Thoracic aorta (tissue), 2 donors: ENCODE measurements around the gene SPRY4. TPM values are rescaled to one million over a fixed set of nuclear protein-coding genes. Genes with fewer than 3 reads are reported as not detected.
A peak's percentile ranks its signal among the peaks of the same experiment; 100 is the strongest.

Source experiments
- ATAC-seq: fragments of 150-250 bp; one replicate; pipeline ENCODE4 v1.8.0; 2017; ENCODE audit warnings: low read depth; ENCODE audit not compliant: insufficient number of reproducible peaks, low FRiP score
- DNase-seq: peaks from one replicate; pipeline ENCODE4 v3.0.0-alpha.2; 2020; ENCODE audit warnings: low spot score
- H3K27ac ChIP-seq, 2 donors: fragments of 200-600 bp; sonication (generic); 1 replicate in 1 of 2; 2 replicates in 1 of 2; pipeline ENCODE4 v1.5.1; 2016; ENCODE audit warnings: mild to moderate bottlenecking in 2 of 2, moderate library complexity in 2 of 2
- H3K27me3 ChIP-seq: fragments of 200-600 bp; sonication (generic); replicated peaks from 2 replicates; pipeline ENCODE4 v1.6.0; 2016; ENCODE audit warnings: mild to moderate bottlenecking; ENCODE audit not compliant: insufficient read depth
- H3K36me3 ChIP-seq: fragments of 200-600 bp; sonication (generic); one replicate; pipeline ENCODE4 v1.5.1; 2016
- H3K4me1 ChIP-seq, 2 donors: fragments of 200-600 bp; sonication (generic); 1 replicate in 1 of 2; 2 replicates in 1 of 2; pipeline versions ENCODE4 v1.5.1 to v1.6.0; 2016; ENCODE audit warnings: low read depth in 2 of 2, mild to moderate bottlenecking in 1 of 2; ENCODE audit not compliant: control insufficient read depth in 1 of 2
- H3K4me3 ChIP-seq: fragments of 200-600 bp; sonication (generic); 2 replicates; pipeline ENCODE4 v1.5.1; 2016; ENCODE audit warnings: mild to moderate bottlenecking
- H3K9me3 ChIP-seq: fragments of 200-600 bp; sonication (generic); 2 replicates; pipeline ENCODE4 v1.5.1; 2016
- total RNA-seq, 2 donors: library from RNA; depleted of rRNA; stranded (reverse); fragments of >200 nt; gene quantifications; one replicate each; pipeline versions ENCODE4 v1.1.0 to v1.2.3, GENCODE V29; 2016
- TF ChIP-seq, protein P1 (sequence below): fragments of 200-600 bp; sonication (generic); IDR thresholded peaks from one replicate; pipeline ENCODE4 v1.5.1; 2019; ENCODE audit warnings: antibody characterized with exemption

The SPRY4 gene, protein sequence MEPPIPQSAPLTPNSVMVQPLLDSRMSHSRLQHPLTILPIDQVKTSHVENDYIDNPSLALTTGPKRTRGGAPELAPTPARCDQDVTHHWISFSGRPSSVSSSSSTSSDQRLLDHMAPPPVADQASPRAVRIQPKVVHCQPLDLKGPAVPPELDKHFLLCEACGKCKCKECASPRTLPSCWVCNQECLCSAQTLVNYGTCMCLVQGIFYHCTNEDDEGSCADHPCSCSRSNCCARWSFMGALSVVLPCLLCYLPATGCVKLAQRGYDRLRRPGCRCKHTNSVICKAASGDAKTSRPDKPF
- total RNA-seq, result 100 to 1,000 TPM in 1 of 2 donors, 10 to 100 TPM in 1; 63.4 to 136 TPM

DNA sequence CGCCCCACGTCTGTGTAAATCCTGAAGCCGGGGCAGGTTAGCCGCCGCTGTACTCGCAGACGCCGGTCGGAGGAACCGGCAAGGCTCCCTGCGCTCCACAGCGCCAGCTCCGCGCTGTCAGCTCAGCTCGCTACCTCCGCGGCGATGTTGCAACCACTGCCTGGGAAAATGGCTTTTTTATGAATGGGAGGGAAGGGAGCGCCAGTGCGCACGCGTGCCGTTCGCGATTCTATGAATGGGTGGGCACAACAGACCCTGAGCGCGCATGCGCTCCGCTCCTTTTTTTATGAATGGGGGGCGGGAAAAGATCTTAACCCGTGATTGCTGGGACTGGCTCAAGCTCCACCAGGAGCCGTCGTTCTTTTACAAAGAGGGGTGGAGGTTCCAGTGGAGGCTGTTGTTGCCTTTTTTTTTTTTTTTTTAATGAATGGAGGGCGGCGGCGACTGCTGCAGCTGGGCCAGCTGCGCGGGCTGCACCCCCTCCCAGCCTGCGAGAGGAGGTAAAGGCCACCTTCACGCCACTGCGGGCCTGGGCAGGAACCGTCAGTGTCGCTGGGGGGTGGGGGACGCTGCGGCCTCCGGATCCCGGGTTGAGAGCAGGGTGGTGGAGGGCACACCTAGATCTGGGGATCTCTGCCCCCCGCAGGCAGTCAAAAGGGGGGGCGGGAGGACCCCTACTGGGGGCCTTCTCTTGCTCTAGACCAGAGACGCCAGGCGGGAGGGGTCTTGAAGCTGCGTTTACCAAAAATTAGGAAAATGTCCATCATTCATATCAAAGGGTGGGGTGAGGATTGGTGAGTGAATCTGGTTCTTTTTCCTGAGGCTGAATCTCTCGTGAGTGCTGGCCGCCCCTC, at the start of gene SPRY4:
Gene SPRY4, minus strand, starts transcription at position 151 of the 854 bp plus-strand sequence. CDS start 9,913 bp downstream, outside the sequence.
- TF ChIP-seq, protein P1, sequence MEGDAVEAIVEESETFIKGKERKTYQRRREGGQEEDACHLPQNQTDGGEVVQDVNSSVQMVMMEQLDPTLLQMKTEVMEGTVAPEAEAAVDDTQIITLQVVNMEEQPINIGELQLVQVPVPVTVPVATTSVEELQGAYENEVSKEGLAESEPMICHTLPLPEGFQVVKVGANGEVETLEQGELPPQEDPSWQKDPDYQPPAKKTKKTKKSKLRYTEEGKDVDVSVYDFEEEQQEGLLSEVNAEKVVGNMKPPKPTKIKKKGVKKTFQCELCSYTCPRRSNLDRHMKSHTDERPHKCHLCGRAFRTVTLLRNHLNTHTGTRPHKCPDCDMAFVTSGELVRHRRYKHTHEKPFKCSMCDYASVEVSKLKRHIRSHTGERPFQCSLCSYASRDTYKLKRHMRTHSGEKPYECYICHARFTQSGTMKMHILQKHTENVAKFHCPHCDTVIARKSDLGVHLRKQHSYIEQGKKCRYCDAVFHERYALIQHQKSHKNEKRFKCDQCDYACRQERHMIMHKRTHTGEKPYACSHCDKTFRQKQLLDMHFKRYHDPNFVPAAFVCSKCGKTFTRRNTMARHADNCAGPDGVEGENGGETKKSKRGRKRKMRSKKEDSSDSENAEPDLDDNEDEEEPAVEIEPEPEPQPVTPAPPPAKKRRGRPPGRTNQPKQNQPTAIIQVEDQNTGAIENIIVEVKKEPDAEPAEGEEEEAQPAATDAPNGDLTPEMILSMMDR, result no peak
- peak; percentile 79 for DNase-seq
- H3K4me3 ChIP-seq, result peak within 1 kb of the TSS; percentile 84
- H3K27me3 ChIP-seq, result no peaks in the 10 kb centered on the region
- H3K27ac ChIP-seq, result peak within 1 kb of the TSS; percentile 93 to 99
- peaks cover 27 to 46% of the 10 kb centered on the region in 2 donors for H3K4me1 ChIP-seq
- ATAC-seq, result peak; percentile 57
- no peaks in the 10 kb centered on the region for H3K36me3 ChIP-seq
- no peaks in the 10 kb centered on the region for H3K9me3 ChIP-seq

DNA sequence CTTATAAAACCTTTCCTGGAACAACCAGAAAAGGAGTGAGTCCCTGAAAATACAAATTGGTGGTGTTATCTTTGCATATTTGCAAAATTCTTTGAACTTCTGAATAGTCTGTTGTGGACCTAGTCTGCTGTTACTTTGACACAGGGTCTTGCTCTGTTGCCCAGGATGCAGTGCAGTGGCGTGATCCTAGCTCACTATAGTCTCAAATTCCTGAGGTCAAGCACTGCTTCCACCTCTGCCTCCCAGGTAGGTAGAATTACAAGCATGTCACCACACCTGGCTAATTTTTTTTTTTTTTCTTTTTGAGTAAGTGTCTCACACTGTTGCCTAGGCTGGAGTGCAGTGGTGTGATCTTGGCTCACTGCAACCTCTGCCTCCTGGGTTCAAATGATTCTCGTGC, 43.7 kb upstream of the SPRY4 start:
- Histone ChIP-seq H3K27me3 (no peaks in the 10 kb centered on the region), H3K4me3 (no peak overlapping the region), H3K9me3 (no peaks in the 10 kb centered on the region), H3K4me1 (no peaks in the 10 kb centered on the region), H3K27ac (no peak overlapping the region), H3K36me3 (no peaks in the 10 kb centered on the region)
- DNase-seq (no peak), ATAC-seq (no peak)
- TF ChIP-seq, protein P1, result no peak

DNA sequence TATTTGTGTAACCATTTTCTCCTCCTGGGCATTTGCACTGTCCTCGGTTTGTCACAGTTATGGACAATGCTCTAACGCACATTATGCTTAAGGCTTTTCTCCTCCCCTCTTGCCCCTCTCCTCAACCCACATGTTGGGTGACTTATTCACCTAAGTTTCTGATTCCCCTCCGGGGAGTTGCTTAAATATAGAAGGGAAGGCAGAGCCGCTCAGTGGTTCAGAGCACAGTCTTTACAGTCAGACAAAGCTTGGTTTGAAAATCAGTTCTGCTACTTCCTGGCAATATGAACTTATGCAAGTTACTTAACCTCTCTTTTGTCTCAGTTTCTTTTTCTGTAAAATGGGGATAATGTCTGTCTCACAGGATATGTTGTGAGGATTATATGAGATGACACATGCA, 41.2 kb upstream of the SPRY4 start:
- H3K4me3 ChIP-seq, result no peak overlapping the region
- H3K4me1 ChIP-seq, result peaks cover 9 to 10% of the 10 kb centered on the region in 2 donors
- no peaks in the 10 kb centered on the region for H3K27me3 ChIP-seq
- H3K9me3 ChIP-seq, result no peaks in the 10 kb centered on the region
- H3K36me3 ChIP-seq, result no peaks in the 10 kb centered on the region
- TF ChIP-seq, protein P1, result no peak
- no peak for ATAC-seq
- no peak overlapping the region for H3K27ac ChIP-seq
- DNase-seq, result no peak

DNA sequence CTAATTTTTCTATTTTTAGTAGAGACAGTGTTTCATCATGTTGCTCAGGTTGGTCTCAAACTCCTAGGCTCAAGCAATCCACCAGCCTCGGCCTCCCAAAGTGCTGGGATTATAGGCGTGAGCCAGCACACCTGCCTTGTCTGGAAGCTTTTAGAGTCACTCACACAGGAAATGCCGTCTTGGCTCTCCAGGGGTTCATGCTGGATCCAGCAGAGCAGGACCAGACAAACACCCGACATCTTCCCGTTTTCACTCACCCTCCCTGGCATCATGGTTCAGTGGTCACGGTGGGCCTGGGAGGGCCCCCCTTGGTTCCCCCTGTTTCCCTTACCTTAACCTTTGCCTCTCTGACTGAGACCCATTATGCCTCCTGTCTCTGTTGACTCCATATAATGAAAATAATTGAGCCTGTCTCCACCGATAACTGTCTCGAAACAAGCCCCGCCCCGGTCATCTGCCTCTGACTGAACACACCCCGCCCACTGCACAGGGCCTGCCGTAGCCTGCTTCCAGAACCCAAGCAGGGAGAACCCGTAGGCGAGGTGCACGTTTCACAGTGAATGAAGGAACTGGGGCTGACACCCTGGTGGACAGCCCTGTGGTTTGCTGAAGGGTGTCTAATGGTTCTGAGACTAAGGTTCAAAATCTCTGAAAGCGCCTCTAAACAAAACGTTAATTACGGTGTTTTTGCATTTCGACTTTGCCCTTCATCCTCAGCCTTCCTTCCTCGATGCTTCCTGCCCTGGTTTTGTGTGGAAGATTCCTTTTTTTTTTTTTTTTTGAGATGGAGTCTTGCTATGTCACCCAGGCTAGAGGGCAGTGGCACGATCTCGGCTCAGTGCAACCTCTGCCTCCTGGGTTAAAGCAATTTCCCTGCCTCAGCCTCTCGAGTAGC, 39.7 kb upstream of the SPRY4 start:
- no peak overlapping the region for H3K4me3 ChIP-seq
- no peak overlapping the region for H3K27ac ChIP-seq
- H3K9me3 ChIP-seq, result no peaks in the 10 kb centered on the region
- TF ChIP-seq, protein P1, result no peak
- DNase-seq, result no peak
- no peak for ATAC-seq
- H3K36me3 ChIP-seq, result no peaks in the 10 kb centered on the region
- peaks cover 9 to 10% of the 10 kb centered on the region in 2 donors for H3K4me1 ChIP-seq
- H3K27me3 ChIP-seq, result no peaks in the 10 kb centered on the region
